Islet of Langerhans (tissue), 1 donor: ENCODE data around the gene HLA-DQA2.
"Not testable (repeated sequence)": the region's sequence is repeated elsewhere in the genome, so short reads cannot be mapped to it uniquely, and the experiment has no call there.

Experiments
- FAIRE-seq: peaks from one replicate; lab custom pipeline; 2011; peaks lifted over from hg19 to GRCh38; lab: Jason Lieb, UNC

HLA-DQA2 gene

DNA sequence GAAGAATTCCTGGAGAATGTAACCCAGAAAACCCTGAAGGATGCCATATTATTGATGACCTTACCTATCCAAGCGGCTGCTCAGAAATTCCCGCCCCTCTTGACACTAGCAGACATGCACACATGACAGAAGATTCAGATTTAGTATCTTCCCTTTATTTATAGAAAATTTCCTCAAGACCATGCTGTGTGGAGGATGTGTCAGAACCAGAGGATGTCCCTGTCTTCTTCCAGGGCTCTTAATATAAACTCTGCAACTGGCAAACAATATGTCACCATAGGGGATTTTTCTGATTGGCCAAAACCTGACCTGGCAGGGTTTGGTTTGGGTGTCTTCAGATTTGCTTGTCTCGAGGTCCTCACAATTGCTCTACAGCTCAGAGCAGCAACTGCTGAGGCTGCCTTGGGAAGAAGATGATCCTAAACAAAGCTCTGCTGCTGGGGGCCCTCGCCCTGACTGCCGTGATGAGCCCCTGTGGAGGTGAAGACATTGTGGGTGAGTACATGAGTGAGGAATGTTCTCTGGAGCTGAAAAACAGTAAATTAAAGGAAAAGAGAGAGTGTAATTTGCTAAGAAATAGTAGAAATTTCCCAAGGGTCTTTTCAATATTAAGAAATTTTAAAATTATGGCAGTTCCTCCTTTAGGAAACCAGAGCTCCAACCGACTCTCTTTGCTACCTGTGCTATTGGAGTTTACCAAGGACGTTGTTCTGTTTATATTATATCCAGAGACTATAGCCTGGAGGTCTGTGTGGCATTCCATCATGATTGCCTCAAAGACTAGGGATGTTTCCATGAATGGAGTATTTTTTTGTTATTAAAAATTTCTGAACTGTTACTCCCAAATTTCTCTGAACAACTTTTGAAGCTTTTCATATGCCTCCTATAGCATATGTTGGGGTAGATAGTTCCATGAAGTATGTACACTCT is at the start of gene HLA-DQA2:
Gene HLA-DQA2, plus strand, starts transcription at position 361 of the 930 bp plus-strand sequence. Its CDS starts 53 bp downstream, at position 414.
- FAIRE-seq = no peak

DNA sequence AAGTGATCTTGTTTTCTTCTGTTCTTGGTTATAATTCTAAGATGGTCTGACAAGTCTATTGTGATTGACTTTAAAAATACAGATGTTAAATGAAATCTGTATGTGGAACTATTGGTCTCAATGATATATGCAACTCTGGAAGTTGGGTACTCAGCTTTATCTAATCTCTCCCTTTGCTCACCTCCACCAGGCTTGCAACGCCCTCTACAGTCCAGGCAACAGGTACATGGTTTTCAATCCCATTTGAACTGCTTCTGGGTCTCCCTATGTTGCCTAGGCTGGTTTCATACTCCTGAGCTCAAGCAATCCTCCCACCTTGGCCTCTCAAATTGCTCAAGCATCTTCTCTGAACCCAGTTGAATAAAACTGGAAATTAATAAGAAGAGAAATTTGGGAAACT is 49.2 kb upstream of the HLA-DQA2 start:
- FAIRE-seq = no peak

DNA sequence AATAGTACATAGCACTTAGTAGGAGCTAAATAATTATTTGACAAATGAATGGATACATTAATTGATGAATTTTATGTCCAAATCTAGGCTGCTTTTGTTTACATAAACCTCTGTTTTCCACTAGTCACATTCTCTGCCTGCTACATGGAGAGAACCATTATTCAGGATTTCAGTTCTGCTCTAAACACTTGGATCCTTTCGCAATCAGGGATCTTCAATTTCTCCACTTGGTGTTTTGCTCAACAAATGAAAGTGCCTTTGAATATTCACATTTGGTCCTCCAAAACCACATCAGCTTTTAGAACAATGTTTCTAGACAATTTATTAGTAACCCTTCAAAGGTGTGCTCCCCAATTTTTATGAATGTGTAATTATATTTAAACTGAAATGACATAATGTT is 44.2 kb upstream of the HLA-DQA2 start:
- FAIRE-seq = no peak

DNA sequence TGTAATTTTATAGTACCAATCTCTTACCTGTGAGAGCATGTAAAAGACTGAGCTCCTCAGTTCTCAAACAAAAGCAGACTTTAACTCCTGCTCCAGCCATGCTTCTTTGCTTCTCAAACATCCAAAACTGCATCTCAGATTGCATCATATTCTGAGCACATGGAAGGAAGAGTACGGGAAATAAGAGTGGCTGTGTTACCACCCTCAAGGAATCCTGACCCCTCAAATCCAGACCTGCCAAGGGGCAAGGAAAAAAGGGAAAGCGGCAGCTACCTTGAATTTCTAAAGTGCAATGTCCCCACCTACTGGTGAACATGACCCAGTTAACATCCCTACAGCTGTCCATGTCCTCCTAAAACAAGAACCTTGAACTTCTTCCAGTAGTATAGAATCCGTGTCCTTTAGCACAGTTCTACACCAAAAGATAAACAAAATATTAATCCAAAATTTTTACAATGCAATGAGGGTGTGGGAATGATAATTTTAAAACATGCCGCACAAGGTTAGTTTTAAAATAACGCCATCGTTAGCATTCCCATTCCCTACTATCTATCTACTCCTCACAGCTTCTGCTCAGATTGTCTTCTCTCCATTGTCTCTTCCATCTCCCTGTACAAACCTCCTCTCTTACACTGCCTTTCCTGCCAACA is 40.7 kb upstream of the HLA-DQA2 start:
- no peak for FAIRE-seq

DNA sequence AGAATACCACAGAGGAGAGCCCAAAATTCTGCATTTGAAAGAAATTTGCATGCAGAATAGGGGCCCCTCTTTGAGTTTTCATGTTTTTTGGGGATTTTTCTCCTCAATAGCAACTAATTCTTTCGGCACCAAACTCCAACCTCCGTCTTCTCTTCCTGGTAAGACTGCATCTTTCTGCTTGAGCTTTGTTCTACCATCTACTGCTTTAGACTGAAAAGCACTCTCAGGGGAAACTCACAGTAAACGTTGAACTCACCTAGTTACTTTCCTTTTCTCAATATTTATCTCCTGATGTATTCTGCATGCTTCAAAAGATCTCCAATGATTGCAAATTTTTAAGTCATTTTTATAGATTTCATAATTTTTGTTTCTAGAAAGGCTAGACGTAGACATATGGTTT is 37.8 kb upstream of the HLA-DQA2 start:
- FAIRE-seq = peak; percentile 24

DNA sequence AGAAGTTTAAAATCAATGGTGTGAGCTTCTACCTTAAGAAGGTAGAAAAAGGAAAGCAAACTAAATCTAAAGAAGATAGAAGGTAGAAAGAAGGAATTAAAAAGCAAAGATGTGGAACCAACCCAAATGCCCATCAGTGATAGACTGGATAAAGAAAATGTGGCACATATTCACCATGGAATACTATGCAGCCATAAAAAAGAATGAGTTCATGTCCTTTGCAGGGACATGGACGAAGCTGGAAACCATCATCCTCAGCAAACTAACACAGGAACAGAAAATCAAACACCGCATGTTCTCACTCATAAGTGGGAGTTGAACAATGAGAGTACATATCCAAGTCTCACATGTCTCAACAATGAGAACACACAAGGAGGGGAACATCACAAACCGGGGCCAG is 36.0 kb upstream of the HLA-DQA2 start:
- FAIRE-seq = not testable (repeated sequence)

DNA sequence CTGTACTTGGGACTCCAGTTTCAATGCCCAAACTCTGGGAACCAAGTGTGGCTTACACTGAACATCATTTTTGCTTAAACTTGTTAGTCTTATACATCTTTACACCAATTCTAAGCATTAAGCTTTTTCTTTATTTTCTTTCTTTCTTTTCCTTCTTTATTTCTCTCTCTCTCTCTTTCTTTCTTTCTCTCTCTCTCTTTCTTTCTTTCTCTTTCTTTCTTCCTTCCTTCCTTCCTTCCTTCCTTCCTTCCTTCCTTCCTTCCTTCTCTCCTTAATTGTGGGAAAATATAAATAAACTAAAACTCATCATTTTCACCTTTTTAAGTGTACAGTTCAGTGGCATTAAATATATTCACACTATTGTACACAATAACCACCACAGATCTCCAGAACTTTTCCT is 31.6 kb upstream of the HLA-DQA2 start:
- FAIRE-seq = no peak

DNA sequence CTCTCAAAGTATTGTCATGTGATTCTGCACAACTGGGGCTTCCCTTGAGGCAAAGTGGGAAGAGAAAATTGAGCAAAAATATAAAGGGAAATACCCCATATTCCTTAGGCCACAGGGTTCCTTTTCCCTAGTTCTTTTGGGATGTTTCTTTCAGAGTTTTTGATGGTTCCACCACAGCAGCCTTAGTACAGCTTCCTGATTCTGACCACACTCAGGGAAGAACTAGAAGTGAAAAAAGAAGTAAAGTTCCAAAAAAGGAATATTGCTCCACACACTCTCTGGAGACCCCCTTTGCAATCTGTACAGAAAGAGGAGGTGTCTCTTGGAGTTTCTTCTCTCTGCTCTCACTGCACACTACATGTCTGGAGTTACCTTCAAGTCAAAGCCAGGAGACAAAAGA is 27.9 kb upstream of the HLA-DQA2 start:
- FAIRE-seq = no peak

DNA sequence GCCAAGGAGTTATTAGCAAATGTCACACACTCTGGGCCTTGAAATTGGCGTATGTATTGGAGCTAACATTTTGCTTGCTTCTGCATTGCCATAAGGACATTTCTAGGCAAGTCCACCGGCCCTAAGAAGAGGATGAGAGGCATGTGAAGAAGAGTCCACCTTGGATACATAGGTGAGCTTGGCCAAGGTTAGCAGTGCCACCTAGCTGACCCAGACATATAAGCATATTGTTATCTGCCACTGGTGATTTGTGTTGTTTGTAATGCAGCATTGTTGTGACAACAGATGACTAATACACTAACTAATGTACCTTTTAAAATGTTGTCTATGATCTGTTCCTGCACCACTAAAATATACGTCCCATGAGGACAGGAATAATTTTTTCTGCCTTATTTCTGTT is 24.8 kb upstream of the HLA-DQA2 start:
- no peak for FAIRE-seq

DNA sequence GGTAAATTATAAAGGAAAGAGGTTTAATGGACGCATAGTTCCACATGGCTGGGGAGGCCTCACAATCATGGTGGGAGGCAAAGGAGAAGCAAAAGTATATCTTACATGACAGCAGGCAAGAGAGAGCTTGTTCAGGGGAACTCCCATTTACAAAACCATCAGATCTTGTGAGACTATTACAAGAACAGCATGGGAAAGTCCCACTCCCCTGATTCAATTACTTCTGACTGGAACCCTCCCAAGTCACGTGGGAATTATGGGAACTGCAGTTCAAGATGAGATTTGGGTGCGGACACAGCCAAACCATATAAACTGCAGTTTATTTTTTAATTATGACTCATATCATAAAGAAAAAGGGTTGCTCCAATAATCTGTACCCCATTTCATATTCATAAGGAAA is 22.3 kb upstream of the HLA-DQA2 start:
- FAIRE-seq = no peak

DNA sequence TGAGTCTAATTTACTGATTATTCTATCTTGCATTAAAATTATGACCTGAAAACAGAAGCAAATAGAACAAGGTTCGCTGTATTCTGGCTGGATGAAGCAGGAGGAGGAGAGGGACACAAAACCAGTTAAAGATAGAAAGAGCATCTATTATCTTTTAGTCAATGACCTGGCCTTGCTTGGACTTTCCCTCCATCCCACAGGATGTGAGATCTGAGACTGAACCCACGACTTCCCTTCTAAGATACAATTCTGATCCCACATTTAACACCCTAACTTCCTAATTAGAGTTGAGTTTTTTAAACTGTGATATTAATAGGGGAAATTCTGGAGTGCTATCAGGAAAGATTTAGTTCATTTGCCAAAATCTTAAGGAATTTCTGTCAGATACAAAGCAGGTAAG is 3.1 kb upstream of the HLA-DQA2 start:
- no peak for FAIRE-seq

DNA sequence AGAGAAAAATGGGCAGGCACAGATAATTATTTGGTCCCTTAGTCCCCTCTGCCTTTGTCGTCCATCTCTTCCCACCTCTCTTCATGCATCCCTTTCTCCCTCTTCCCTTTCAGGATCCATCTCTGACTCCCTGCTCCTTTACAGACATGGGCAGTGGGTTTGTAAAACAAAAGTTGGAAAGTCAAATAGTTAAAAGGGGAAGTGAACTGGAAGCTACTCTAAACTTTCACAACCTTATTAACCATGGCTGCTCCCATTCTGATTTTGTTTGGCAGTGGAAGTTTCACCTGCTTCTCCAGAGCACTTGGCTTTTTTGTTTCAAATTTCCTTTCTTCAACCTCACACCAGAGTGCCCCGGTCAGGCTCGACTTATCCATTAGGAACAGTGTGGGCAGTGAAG is 1.2 kb downstream of the HLA-DQA2 start:
- FAIRE-seq = no peak

DNA sequence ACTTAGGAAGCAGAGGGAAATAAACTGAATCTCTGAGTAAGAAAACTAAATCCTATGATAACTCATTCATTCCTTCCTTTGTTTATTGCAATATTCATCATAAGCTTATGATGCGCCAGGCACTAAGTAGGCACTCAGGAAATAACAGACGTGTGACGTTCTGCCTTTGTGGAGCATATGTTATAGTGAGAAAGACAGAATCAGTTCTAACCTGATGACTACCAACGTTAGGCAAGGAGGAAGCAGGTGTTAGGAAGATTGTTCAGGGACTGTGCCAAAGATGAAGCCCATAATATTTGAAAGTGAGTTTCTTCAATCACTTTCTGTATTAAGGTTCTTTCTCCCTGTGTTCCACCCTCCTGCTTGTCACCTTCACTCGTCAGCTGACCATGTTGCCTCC is 3.6 kb downstream of the HLA-DQA2 start:
- FAIRE-seq = no peak

DNA sequence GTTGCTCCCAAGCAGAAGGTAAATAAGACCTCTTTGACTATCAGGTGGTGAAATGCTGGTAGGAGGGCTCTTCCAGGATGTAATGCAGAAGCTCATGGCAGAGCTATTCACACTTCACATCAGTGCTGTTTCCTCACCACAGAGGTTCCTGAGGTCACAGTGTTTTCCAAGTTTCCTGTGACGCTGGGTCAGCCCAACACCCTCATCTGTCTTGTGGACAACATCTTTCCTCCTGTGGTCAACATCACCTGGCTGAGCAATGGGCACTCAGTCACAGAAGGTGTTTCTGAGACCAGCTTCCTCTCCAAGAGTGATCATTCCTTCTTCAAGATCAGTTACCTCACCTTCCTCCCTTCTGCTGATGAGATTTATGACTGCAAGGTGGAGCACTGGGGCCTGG is 4.5 kb downstream of the HLA-DQA2 start:
- not testable (repeated sequence) for FAIRE-seq

DNA sequence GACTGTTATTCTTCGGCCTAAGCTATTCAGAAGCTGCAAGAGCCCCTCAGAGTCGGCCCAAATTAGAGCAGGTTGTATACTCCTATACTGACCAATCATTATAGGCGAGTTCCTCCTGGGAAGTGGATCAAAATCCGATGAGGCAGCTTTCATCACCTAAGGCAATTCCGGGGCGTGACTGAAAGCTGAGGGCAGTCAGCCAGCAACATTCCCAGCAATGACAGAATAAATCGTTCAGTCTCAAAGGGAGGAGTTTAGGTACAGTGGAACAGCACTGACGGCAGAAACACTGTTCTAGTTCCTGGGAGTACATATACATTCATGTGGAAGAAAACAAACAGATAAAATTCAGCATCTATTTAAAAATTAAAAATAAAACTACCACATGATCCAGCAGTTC is 11.4 kb downstream of the HLA-DQA2 start:
- FAIRE-seq = no peak

DNA sequence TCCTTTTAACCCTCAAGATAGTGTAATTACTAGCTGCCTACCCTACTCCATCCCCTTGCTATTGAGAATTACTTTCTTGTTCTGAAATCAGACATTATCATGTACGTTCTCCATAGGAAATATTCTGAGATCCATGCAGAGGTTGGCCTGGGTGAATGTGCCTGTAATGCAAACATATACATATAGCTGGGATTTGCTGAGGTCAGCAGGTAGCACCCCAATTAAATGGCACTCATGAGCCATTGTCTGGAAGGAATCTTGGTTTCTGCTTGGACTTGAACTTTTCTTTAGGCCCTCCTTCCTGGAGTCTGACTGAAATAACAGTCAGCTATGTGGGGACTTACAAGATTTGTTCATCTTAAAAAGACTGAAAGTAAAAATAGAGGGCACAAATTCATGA is 18.5 kb downstream of the HLA-DQA2 start:
- no peak for FAIRE-seq

DNA sequence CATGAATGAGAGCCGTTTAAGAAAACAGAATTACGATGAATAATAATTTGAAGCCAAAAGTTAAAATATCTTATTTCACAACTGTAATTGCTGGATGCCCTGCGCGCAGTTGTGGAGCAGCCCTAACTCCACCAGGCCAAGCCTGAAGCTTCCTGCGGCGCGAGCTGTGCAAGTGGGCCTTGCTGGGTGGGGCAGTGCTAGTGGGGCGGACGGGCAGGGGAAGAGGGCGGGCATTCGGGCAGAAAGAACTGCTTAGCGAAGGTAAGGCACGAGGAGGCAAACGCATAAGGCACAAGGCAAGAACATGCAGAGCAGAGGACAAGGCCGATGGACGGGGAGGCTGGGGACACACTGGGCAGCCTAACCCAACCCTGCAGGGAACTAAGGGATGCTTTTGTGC is 19.9 kb downstream of the HLA-DQA2 start:
- no peak for FAIRE-seq

DNA sequence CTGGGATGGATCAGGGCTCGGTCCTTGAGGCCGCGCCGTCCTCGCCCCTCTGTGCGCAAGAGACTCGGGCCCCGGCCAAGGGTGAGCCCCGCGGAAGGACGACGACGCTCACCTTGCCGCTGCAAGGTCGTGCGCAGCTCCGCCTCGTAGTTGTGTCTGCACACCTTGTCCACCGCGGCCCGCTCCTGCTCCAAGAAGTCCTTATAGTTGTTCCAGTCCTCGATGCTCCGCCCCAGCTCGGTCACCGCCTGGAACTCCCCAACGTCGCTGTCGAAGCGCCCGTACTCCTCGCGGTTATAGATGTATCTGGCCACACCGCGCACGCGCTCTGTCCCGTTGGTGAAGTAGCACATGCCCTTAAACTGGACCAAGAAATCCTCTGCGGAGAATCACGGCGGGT is 20.4 kb downstream of the HLA-DQA2 start:
- no peak for FAIRE-seq

DNA sequence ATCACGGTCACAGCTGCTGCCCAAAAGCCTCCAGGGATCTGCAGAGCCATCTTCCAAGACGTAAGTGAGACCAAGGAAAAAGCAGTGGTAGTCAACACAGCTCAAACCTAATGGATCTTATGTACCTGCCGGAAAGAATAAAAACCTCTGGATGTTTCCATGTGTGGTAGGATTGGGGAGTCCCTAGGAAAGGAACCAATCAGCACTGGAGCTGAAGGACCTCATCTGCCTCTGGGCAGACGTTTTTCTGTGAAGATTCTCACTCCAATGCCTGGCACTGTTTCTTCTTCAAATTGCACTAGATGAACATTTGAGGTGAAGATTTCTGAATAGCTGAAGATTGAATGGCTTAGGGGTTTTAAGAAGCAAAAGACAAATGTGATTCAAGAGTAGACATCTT is 22.2 kb downstream of the HLA-DQA2 start, which contains the start of gene HLA-DQB2:
Gene HLA-DQB2, minus strand, starts transcription at position 112 of the 400 bp plus-strand sequence. Its CDS starts 62 bp downstream, at position 50.
- no peak for FAIRE-seq

DNA sequence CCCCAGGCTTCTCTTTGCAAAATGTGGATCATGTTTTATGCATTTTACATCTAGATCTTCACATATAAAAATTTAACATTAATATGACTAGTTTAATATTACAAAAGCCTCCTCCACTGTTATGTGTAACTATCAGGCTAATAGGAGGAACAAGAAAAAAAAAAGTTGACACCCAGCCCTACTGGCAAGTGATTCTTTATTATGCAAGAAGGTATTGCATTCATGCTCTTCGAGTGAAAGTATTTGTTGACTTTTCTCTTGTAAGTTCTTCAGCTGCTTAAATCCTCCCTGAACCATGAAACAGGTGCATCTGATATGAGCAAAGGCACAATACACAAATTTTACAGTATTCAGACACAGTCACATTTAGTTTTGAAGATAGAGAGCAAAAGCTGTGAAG is 22.9 kb downstream of the HLA-DQA2 start:
- no peak for FAIRE-seq

DNA sequence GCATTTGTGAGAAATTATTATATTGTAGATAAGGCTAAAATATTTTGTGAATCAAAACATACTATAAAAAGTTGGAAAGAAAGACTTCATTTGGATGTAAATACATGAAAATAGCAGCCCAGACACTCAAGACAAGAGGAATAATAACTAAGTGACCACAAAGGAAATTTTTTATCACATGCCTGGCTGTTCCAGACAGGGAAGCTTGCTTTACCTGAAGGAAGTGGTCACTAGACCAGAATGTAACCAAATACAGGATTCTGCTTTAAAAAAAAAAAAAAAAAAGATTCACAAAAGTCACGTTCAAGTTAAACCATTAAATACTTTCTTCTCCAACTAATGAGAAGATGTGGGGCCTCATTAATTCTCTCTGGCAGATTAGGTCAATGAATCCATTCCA is 31.5 kb downstream of the HLA-DQA2 start:
- FAIRE-seq = no peak

DNA sequence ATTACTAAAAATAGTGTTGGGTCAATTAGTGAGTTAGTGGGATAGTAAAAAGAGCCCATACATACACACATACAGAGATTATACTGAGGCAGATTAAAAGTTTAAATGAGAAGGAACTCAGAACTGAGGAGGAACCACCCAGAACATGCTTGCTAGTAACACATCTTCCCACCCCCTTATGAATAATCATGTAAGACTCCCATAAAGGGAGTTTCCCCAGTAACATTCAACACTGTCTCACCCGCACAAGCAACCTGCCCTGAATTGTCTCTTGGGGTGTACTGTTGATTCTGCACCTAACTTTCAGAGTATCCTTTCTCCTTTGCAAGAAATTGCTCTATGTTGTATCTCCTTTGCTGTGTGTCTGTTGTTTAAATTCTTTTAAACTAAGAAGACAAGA is 33.2 kb downstream of the HLA-DQA2 start:
- no peak for FAIRE-seq

DNA sequence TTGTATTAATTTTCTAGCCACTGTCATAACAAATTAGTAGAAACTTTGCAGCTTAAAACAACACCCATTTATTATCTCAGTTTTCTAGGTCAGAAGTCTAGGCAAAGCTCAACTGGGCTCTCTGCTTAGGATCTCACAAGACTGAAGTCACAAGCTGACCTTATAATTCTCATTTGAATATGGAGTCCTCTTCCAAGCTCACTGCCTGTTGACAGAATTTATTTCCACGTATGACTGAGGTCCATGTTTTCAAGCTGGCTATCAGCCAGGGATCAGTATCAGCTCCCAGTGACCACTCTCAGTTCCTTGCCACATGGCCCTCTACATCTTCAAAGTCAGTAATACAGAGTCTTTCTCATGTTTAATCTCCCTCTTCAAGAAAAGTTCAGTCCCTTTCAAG is 33.9 kb downstream of the HLA-DQA2 start:
- no peak for FAIRE-seq

DNA sequence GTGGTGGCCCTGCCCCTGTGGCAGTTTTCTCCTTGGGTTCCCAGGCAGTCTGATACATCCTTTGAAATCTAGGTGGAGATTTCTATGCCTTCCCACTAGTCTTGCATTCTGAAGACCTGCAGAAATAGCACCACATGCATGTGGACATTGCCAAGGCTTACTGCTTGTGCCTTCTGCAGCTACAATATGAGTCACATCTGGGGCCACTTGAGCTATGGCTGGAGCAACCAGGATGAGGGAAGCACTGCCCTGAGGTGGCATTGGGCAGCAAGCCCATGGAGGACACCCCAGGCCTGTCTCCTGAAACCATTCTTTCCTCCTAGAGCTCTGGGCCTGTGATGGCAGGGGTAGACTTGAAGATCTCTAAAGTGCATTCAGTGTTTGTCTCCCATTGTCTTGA is 37.8 kb downstream of the HLA-DQA2 start:
- no peak for FAIRE-seq
